ENCODE results near the gene CRYL1. TPM values are rescaled to one million over a fixed set of nuclear protein-coding genes. Genes with fewer than 3 reads are reported as not detected.
A peak's percentile ranks its signal among the peaks of the same experiment; 100 is the strongest.

The CRYL1 gene
- total and polyA plus RNA-seq, 2 of the 8 experiments (the other 6 are each of a cell fraction or from before 2014, with no cell fraction given): 1.9 to 6.4 TPM

- TF ChIP-seq RAD21 (IDR thresholded peaks at IDR 0.05 in 1 of 2, conservative IDR thresholded peaks at IDR 0.05 in 1 of 2; ENCODE audit: low read depth in 2 of 2, low read length in 2 of 2) (peak; percentile 85 to 86), HDAC2 (IDR thresholded peaks at IDR 0.05; ENCODE audit: borderline replicate concordance in 1 of 2, low read depth in 2 of 2, low read length in 2 of 2) (no peak), TAF1 (IDR thresholded peaks at IDR 0.05; ENCODE audit: low read depth, low read length) (no peak), BRCA1 (IDR thresholded peaks at IDR 0.05; ENCODE audit: low read depth, low read length) (no peak), RFX5 (IDR thresholded peaks at IDR 0.05; ENCODE audit: borderline replicate concordance, low read depth, low read length) (no peak)
Observed at GRCh38 chr13:20492641-20493040, 33.0 kb downstream of the CRYL1 start (continued).
